IPS-20b (cell line): ENCODE measurements around the gene PRAMEF11.
"Not testable (repeated sequence)": the region's sequence is repeated elsewhere in the genome, so short reads cannot be mapped to it uniquely, and the experiment has no call there.

Experiments used
- H3K27ac ChIP-seq: one replicate; pipeline ENCODE4 v1.5.1; 2013; ENCODE audit warnings: low read length
- H3K27me3 ChIP-seq: 2 replicates; pipeline ENCODE4 v1.6.1; 2013; ENCODE audit warnings: mild to moderate bottlenecking, low read length, inconsistent platforms; ENCODE audit not compliant: insufficient read depth
- H3K36me3 ChIP-seq: 2 replicates; pipeline ENCODE4 v1.6.1; 2013; ENCODE audit warnings: low read depth, mild to moderate bottlenecking, inconsistent platforms, low read length, moderate library complexity; ENCODE audit not compliant: insufficient read depth
- H3K4me1 ChIP-seq: 2 replicates; pipeline ENCODE4 v1.6.1; 2013; ENCODE audit warnings: mild to moderate bottlenecking, control low read depth, inconsistent platforms, low read length, moderate library complexity; ENCODE audit not compliant: insufficient read depth
- H3K4me3 ChIP-seq: 2 replicates; pipeline ENCODE4 v1.5.1; 2013; ENCODE audit warnings: mild to moderate bottlenecking, low read length, inconsistent platforms
- H3K9ac ChIP-seq: 2 replicates; pipeline ENCODE4 v1.6.1; 2013; ENCODE audit warnings: low read depth, mild to moderate bottlenecking, inconsistent platforms, low read length, moderate library complexity
- H3K9me3 ChIP-seq: 2 replicates; pipeline ENCODE4 v1.6.1; 2013; ENCODE audit warnings: mild to moderate bottlenecking, low read depth, low read length, inconsistent platforms; ENCODE audit not compliant: insufficient read depth

PRAMEF11 gene

GRCh38 chr1:12831310-12831709, at the start of gene PRAMEF11:
TSS of gene PRAMEF11 (minus strand) at chr1:12831410. CDS start at chr1:12828789, 2,621 bp downstream.
- not testable (repeated sequence) for H3K27ac ChIP-seq, H3K27me3 ChIP-seq, H3K4me1 ChIP-seq, H3K4me3 ChIP-seq, H3K9ac ChIP-seq, H3K36me3 ChIP-seq
- H3K9me3 ChIP-seq, result peaks cover 12% of the 10 kb centered on the region

DNA sequence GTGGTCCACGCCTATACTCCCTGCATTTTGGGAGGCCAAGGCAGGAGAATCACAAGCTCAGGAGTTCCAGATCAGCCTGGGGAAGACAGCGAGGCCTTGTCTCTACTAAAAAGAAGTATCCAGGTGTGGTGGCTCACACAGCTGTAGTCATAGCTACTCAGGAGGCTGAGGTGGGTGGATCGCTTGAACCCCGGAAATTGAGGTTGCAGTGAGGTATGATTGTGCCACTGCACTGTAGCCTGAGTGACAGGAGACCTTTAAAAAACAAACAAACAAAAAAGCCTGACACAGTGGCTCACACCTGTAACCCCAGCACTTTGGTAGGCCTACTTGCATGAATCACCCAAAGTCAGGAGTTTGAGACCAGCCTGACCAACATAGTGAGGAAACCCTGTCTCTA, 47.2 kb upstream of the PRAMEF11 start:
- not testable (repeated sequence) for H3K9ac ChIP-seq, H3K27me3 ChIP-seq, H3K4me1 ChIP-seq, H3K36me3 ChIP-seq, H3K9me3 ChIP-seq, H3K27ac ChIP-seq, H3K4me3 ChIP-seq

DNA sequence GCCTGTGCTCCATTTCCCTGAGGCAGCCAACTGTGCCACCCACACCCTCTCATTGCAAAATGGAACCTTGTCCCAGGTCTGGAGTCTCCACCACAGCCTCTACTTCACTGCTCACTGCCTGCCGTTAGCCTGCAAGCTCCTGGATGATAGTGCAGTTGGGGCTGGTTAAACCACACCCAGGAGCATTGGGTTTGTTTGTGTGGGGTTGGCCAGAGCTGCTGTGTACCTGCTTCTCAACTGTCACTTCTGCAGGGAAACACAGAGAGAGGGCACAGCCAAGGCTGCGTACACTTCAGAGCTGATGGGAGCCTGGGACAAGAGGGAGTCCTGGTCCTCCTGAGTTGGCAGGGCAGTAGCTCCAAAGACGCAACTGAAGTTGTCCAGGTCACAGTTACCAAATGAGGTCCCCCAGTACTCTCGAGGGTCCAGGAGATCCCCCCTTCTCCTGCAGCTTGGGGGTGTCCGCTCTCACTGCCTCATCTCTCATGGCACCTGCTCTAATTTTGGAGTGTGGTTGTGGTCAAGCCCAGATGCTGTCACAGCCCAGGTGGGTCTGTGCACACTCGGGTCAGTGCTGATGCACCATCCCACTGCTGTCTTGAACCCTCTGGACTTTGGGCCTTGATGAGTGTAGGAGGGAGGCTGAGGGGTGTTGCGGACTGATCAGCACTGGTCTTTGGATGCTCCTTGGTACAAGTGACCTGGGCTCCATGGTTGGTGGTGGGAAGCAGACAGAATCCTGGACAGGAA, 32.1 kb upstream of the PRAMEF11 start:
- not testable (repeated sequence) for H3K4me1 ChIP-seq, H3K27me3 ChIP-seq, H3K36me3 ChIP-seq, H3K9ac ChIP-seq, H3K4me3 ChIP-seq, H3K27ac ChIP-seq
- H3K9me3 ChIP-seq, result peaks cover 20% of the 10 kb centered on the region

DNA sequence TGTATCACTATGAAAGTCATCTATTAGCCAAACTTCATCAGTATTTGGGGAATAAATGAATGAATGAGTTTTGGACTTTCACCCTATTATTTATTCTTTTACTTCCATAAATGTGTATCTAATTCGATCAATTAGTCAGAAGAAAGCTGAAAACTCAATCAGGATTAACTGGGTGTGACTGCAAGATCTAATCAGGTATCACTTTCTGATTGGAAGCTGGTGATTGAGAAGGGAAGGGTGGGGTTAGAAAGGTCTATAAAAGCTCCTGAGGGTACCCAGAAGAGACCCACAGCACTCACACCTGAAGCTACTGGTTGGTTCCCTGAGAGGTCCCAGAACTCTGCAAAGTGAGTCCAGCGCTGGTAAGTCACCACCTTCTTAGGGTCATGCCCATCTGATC, 25.6 kb upstream of the PRAMEF11 start, which contains the start of gene PRAMEF2:
PRAMEF2 (plus strand) TSS at position 301 of the 400 bp plus-strand sequence. CDS start 1,924 bp downstream, outside the sequence.
- H3K9me3 ChIP-seq, result peaks cover 49% of the 10 kb centered on the region
- not testable (repeated sequence) for H3K9ac ChIP-seq

DNA sequence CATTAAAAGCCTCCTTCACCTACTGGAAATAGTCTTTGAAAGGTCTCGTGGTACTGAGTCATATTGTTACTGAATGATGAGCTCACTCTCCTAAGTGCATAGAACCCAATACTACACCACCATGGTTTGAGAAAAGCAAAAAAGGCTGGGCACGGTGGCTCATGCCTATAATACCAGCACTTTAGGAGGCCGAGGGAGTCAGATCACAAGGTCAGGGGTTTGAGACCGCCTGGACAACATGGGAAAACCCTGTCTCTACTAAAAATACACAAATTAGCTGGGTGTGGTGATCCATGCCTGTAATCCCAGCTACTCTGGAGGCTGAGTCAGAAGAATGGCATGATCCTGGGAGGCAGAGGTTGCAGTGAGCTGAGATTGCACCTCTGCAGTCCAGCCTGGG, 20.6 kb upstream of the PRAMEF11 start:
- H3K9ac ChIP-seq, result no peak overlapping the region
- no peak overlapping the region for H3K4me3 ChIP-seq
- no peaks in the 10 kb centered on the region for H3K27me3 ChIP-seq
- H3K36me3 ChIP-seq, result no peaks in the 10 kb centered on the region
- H3K9me3 ChIP-seq, result peaks cover 62% of the 10 kb centered on the region
- H3K4me1 ChIP-seq, result no peaks in the 10 kb centered on the region
- no peak overlapping the region for H3K27ac ChIP-seq

More for the DNA sequence above, 25.6 kb upstream of the PRAMEF11 start, which contains the start of gene PRAMEF2:
- H3K36me3 ChIP-seq, H3K27ac ChIP-seq, H3K4me1 ChIP-seq, H3K4me3 ChIP-seq, H3K27me3 ChIP-seq: not testable (repeated sequence)

DNA sequence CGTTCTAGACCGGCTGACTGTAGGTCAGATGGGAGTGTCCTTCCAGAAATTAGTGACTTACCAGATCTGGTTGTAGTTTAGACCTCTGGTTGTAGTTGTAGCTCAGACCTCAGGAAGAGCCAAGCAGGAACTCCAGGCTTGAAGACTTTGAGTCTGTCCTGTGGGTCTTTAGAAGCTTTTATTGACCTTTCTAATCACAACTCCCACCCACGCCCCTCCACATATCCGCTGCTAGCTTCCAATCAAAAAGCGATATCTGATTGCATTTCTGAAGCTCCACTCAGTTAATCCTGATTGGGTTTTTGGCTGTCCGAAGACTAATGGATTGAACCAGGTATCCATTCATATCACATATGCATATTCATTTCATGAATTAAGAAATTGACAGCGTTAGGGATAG, 17.4 kb upstream of the PRAMEF11 start, which contains the start of gene HNRNPCL1:
HNRNPCL1 (minus strand) TSS at position 101 of the 400 bp plus-strand sequence. CDS start 431 bp downstream, outside the sequence.
- not testable (repeated sequence) for H3K4me3 ChIP-seq, H3K4me1 ChIP-seq, H3K27ac ChIP-seq, H3K9ac ChIP-seq, H3K27me3 ChIP-seq, H3K36me3 ChIP-seq
- H3K9me3 ChIP-seq, result peaks cover 49% of the 10 kb centered on the region

DNA sequence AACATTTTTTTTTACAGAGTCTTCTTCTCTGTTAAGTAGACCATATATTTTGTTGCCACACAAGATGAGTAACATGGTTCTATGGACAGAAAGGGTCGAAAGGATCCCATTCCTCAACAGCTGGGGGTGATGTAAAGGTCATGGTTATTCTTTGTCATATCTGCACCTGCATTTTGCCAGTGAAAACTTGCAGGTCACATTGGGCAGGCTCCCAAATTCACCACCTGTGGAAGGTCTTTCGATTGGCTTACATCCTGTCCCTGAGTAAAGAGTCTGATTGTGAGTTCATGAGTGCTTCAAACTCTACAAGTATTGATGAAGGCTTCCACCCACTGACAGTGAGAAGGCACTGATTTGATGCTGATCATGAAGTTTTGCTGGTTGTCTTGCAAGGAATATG, 2.0 kb upstream of the PRAMEF11 start:
- H3K9ac ChIP-seq, H3K27me3 ChIP-seq, H3K27ac ChIP-seq, H3K4me1 ChIP-seq, H3K4me3 ChIP-seq, H3K36me3 ChIP-seq: not testable (repeated sequence)
- H3K9me3 ChIP-seq, result peaks cover 27% of the 10 kb centered on the region

DNA sequence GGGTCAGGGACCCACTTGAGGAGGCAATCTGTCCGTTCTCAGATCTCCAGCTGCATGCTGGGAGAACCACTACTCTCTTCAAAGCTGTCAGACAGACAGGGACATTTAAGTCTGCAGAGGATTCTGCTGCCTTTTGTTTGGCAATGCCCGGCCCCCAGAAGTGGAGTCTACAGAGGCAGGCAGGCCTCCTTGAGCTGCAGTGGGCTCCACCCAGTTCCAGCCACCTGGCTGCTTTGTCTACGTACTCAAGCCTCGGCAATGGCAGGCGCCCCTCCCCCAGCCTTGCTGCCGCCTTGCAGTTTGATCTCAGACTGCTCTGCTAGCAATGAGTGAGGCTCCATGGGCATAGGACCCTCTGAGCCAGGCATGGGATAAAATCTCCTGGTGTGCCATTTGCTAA, 12.1 kb downstream of the PRAMEF11 start:
- H3K4me3 ChIP-seq, H3K27ac ChIP-seq, H3K4me1 ChIP-seq, H3K36me3 ChIP-seq, H3K9ac ChIP-seq, H3K27me3 ChIP-seq: not testable (repeated sequence)
- peaks cover 17% of the 10 kb centered on the region for H3K9me3 ChIP-seq

DNA sequence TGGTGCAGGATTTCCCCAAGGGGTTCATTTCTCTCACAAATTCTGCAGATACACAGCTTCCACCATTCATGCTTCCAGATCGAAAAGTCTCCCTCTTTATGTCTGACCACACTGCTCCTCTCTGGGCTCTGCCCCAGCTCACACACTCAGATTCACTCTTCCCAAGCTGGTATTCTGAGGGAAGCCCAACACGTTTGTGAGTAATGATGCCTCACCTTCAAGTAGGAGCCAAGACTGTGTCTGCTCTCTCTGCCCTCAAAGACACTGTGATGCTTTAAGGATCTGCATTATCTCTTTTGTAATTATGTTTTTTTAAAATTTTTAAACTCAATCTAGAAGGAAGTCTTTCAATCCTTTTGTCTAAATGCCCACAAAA, 19.8 kb downstream of the PRAMEF11 start:
- Histone ChIP-seq H3K9ac (no peak overlapping the region), H3K36me3 (no peaks in the 10 kb centered on the region), H3K27ac (no peak overlapping the region), H3K9me3 (peaks cover 58% of the 10 kb centered on the region), H3K4me3 (no peak overlapping the region), H3K4me1 (no peaks in the 10 kb centered on the region), H3K27me3 (no peaks in the 10 kb centered on the region)

DNA sequence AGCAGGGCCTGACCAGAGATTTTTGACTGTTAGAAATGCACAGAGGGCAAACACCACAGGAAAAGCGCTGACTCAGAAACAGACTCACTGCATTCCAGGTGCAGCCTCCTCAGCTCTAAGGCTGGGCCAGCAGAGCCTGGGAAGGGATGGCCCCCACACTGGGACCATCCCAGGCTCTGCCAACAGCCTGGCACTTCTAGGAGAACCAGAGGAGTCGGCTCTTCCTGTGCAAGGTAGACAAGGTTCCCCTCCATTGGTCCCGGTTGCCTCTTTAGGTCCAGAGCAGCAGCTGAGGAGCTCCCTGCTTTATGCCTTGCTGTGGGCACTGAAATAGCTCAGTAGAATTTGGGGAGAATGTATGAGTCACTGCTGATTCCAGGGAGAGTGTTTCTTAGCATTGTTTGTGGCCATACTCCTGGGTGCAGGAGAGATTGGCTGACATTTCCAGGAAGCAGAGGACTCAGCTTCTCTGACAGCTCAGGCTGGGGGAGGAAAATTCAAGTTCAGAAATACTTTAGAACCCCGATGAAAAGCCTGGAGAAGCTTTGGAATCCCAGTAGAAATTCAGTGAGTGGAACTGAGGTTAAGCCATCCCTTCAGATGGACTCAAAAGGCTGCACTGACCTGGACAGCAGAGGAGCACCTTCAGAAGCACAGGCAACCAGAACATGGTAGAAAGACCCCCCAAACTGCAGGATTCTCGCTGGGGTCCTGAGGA, 20.4 kb downstream of the PRAMEF11 start:
- peaks cover 63% of the 10 kb centered on the region for H3K9me3 ChIP-seq
- H3K9ac ChIP-seq, result no peak overlapping the region
- no peaks in the 10 kb centered on the region for H3K36me3 ChIP-seq
- no peaks in the 10 kb centered on the region for H3K4me1 ChIP-seq
- no peak overlapping the region for H3K27ac ChIP-seq
- no peaks in the 10 kb centered on the region for H3K27me3 ChIP-seq
- H3K4me3 ChIP-seq, result no peak overlapping the region

DNA sequence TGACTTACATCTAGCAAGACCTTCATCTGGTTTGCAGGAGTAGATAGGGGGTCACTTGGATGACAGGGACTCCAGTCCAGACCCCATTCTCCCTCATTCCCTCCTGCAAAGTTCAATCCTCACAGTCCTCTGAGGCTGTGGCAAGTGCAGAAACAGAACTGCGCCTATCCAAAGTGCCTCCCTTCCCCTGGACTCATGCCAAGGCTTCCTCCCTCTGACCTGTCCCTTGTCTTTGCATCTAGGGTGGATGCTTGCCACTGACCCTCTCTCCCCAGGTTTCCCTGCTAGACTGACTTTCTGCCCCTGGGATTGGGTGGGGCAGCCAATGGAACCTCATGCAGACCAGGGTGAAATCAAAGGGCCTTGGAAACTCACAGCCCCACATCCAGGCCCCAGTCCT, 21.3 kb downstream of the PRAMEF11 start:
- Histone ChIP-seq H3K9ac (no peak overlapping the region), H3K27ac (no peak overlapping the region), H3K36me3 (no peaks in the 10 kb centered on the region)

GRCh38 chr1:12799730-12800129, 31.5 kb downstream of the PRAMEF11 start:
- no peak overlapping the region for H3K4me3 ChIP-seq
- no peak overlapping the region for H3K9ac ChIP-seq
- H3K27ac ChIP-seq, result no peak overlapping the region
- H3K9me3 ChIP-seq, result peaks cover 49% of the 10 kb centered on the region
- no peaks in the 10 kb centered on the region for H3K36me3 ChIP-seq
- H3K4me1 ChIP-seq, result no peaks in the 10 kb centered on the region
- no peaks in the 10 kb centered on the region for H3K27me3 ChIP-seq

More for the DNA sequence above, 21.3 kb downstream of the PRAMEF11 start:
- Histone ChIP-seq H3K4me3 (no peak overlapping the region), H3K27me3 (no peaks in the 10 kb centered on the region), H3K4me1 (no peaks in the 10 kb centered on the region), H3K9me3 (peaks cover 70% of the 10 kb centered on the region)
